K562 (cell line): ENCODE data around the gene CSF1R. TPM values are rescaled to one million over a fixed set of nuclear protein-coding genes. Genes with fewer than 3 reads are reported as not detected.

ENCODE experiments used
- ATF7 ChIP-seq: fragments of 450-650 bp; IDR thresholded peaks from 2 replicates; pipeline ENCODE4 v1.7.1; 2014; ENCODE audit warnings: mild to moderate bottlenecking, moderate library complexity
- BCLAF1 ChIP-seq, 2 experiments: fragments of 450-650 bp in 1 of 2; IDR thresholded peaks; 2 replicates each; pipeline ENCODE4 v1.6.1; 2011 to 2017; ENCODE audit warnings: low read depth in 2 of 2, antibody characterized with exemption in 1 of 2, borderline replicate concordance in 1 of 2, low read length in 1 of 2, mild to moderate bottlenecking in 1 of 2, mixed read lengths in 1 of 2; ENCODE audit not compliant: control insufficient read depth in 1 of 2
- CREM ChIP-seq: IDR thresholded peaks from 2 replicates; pipeline ENCODE4 v1.6.1; 2014; ENCODE audit warnings: antibody characterized with exemption, low read depth
- CTBP1 ChIP-seq: fragments of 450-650 bp; IDR thresholded peaks from 2 replicates; pipeline ENCODE4 v1.6.1; 2016; ENCODE audit warnings: borderline replicate concordance
- ETV5 ChIP-seq: sonication (generic); formaldehyde crosslinking; IDR thresholded peaks from 2 replicates; pipeline ENCODE4 v1.4.0; 2020; ENCODE audit warnings: low read depth, mild to moderate bottlenecking, missing genetic modification reagents
- GTF2E2 ChIP-seq: fragments of 200-800 bp; sonication (Bioruptor generic); IDR thresholded peaks from 2 replicates; pipeline ENCODE4 v1.6.1; 2016; ENCODE audit warnings: missing genetic modification characterization, missing compliant biosample characterization
- MAX ChIP-seq: sonication (generic); formaldehyde crosslinking; IDR thresholded peaks from 2 replicates; pipeline ENCODE4 v1.9.0; 2022; ENCODE audit warnings: mild to moderate bottlenecking, missing genetic modification reagents
- MEIS2 ChIP-seq: fragments of 450-650 bp; IDR thresholded peaks from 2 replicates; pipeline ENCODE4 v1.6.1; 2014; ENCODE audit warnings: mild to moderate bottlenecking; ENCODE audit not compliant: partially characterized antibody
- MYNN ChIP-seq, 2 experiments: sonication (generic); formaldehyde crosslinking in 1 of 2; IDR thresholded peaks; 2 replicates each; pipeline versions ENCODE4 v1.5.0 to v1.6.1; 2016 to 2020; ENCODE audit warnings: antibody characterized with exemption in 1 of 2, missing genetic modification reagents in 1 of 2
- NR4A1 ChIP-seq, 2 experiments: fragments of 250-450 bp in 1 of 2; fragments of 450-650 bp in 1 of 2; sonication (Bioruptor Pico) in 1 of 2; IDR thresholded peaks; 2 replicates each; pipeline versions ENCODE4 v1.4.0 to v1.6.1; 2016 to 2020; ENCODE audit warnings: mild to moderate bottlenecking in 2 of 2, missing compliant biosample characterization in 1 of 2, missing genetic modification characterization in 1 of 2, moderate library complexity in 1 of 2
- PREB ChIP-seq: sonication (generic); formaldehyde crosslinking; IDR thresholded peaks from 2 replicates; pipeline ENCODE4 v1.8.1; 2023; ENCODE audit warnings: mild to moderate bottlenecking, missing genetic modification reagents
- PRPF4 ChIP-seq: fragments of 200-400 bp; formaldehyde crosslinking; IDR thresholded peaks from one replicate; pipeline ENCODE4 v1.6.1; 2017; ENCODE audit warnings: low read length, low read depth, mild to moderate bottlenecking; ENCODE audit not compliant: insufficient read depth, poor library complexity, severe bottlenecking
- SMAD4 ChIP-seq: fragments of 250-450 bp; sonication (Bioruptor Pico); conservative IDR thresholded peaks from 2 replicates; pipeline ENCODE4 v1.8.0; 2021; ENCODE audit warnings: inconsistent platforms, mild to moderate bottlenecking, moderate library complexity
- TAF1 ChIP-seq: IDR thresholded peaks from 2 replicates; pipeline ENCODE4 v1.6.1; 2011; ENCODE audit warnings: mild to moderate bottlenecking, low read length, moderate library complexity; ENCODE audit not compliant: insufficient read depth, control insufficient read depth, severe bottlenecking; ENCODE audit errors: extremely low read depth
- USF1 ChIP-seq: sonication (generic); formaldehyde crosslinking; IDR thresholded peaks from 2 replicates; pipeline ENCODE4 v1.9.0; 2022; ENCODE audit warnings: mild to moderate bottlenecking, missing genetic modification reagents
- VEZF1 ChIP-seq: fragments of 200-800 bp; sonication (Bioruptor generic); IDR thresholded peaks from 2 replicates; pipeline ENCODE4 v1.6.1; 2017; ENCODE audit warnings: missing genetic modification characterization, missing compliant biosample characterization
- ZNF224 ChIP-seq: sonication (generic); formaldehyde crosslinking; IDR thresholded peaks from 2 replicates; pipeline ENCODE4 v1.8.0; 2022; ENCODE audit warnings: mild to moderate bottlenecking, missing genetic modification reagents
- polyA plus RNA-seq, 8 experiments: library from polyadenylated mRNA; depleted of rRNA in 4 of 8; stranded (reverse) in 5 of 8; unstranded in 3 of 8; fragments of >200 nt; fragmentation: Nextera tagmentation in 2 of 8; fragmentation: Illumina TruSeq in 1 of 8; extraction: Ambion mirVana in 2 of 8; extraction: Trizol in 1 of 8; gene quantifications; 2 replicates each; pipeline versions ENCODE4 v1.2.1 to v1.2.3, GENCODE V29; 2011 to 2014; ENCODE audit warnings: inconsistent platforms in 1 of 8, missing spikeins in 1 of 8
- total RNA-seq, 7 experiments: library from RNA; depleted of rRNA in 6 of 7; stranded (reverse); fragments of >200 nt in 6 of 7; fragmentation: Illumina TruSeq in 2 of 7; extraction: Trizol in 2 of 7; gene quantifications; 2 replicates each; pipeline versions ENCODE4 v1.2.1 to v1.2.3, GENCODE V29; 2011 to 2021; ENCODE audit warnings: low replicate concordance in 1 of 7

The CSF1R gene
- total and polyA plus RNA-seq, 9 of the 15 experiments (the other 6 are each of a cell fraction or from before 2014, with no cell fraction given) = 0.03 to 0.64 (median 0.20) TPM; not detected in 6

GRCh38 chr5:150129813-150130492 is 43.6 kb upstream of the CSF1R start (continued):
- peak; percentile 70 for TF ChIP-seq USF1 (CRISPR knock-in tag)
- no peak for TF ChIP-seq MEIS2
- TF ChIP-seq TAF1 = no peak
- no peak for TF ChIP-seq MYNN (IDR thresholded peaks at IDR 0.05)
- no peak for TF ChIP-seq MYNN (CRISPR knock-in tag; IDR thresholded peaks at IDR 0.05)
- peak; percentile 23; the same call in 1 of the 2 replicates for TF ChIP-seq CREM
- 0 out of 2 replicates have a peak, but pooled peaks have one; percentile 19 for TF ChIP-seq SMAD4 (CRISPR knock-in tag)
- no peak for TF ChIP-seq ZNF224
- no peak for TF ChIP-seq VEZF1 (CRISPR knock-in tag)
- no peak for TF ChIP-seq PREB (CRISPR knock-in tag)
- peak; percentile 96 for TF ChIP-seq MAX (CRISPR knock-in tag)
- TF ChIP-seq BCLAF1 (IDR thresholded peaks at IDR 0.05; ENCODE audit: borderline replicate concordance in 1 of 2, control insufficient read depth in 1 of 2, low read depth in 2 of 2, low read length in 1 of 2) = no peak
- TF ChIP-seq GTF2E2 (tag) = no peak
- peak; percentile 45; the same call in 1 of the 2 replicates for TF ChIP-seq ATF7
- TF ChIP-seq NR4A1 (CRISPR knock-in tag; IDR thresholded peaks at IDR 0.05) = peak; percentile 45; the same call in 1 of the 2 replicates
- TF ChIP-seq NR4A1 (tag; IDR thresholded peaks at IDR 0.05) = no peak
- TF ChIP-seq PRPF4 = no peak
- no peak for TF ChIP-seq ETV5 (CRISPR knock-in tag)
- TF ChIP-seq CTBP1 = peak; percentile 45; the same call in 1 of the 2 replicates
